HCT116 (cell line): ENCODE measurements around the gene PCYT1A. TPM values are rescaled to one million over a fixed set of nuclear protein-coding genes. Genes with fewer than 3 reads are reported as not detected.
A peak's percentile ranks its signal among the peaks of the same experiment; 100 is the strongest.

Experiments
- ATAC-seq: fragments of 200-7000 bp; cut with Tn5 transposase; 2 replicates; pipeline ENCODE4 v1.9.1; 2020; ENCODE audit warnings: mild to moderate bottlenecking, moderate library complexity
- BruUV-seq: library from RNA; stranded (reverse); fragments of 400-500 nt; replicated peaks from 2 replicates; lab custom pipeline; 2021; lab: Mats Ljungman, UMichigan
- CTCF ChIA-PET: fragments of 300-600 bp; sonication (Branson Sonifier 250); formaldehyde crosslinking; loops from one replicate; lab custom pipeline; 2021; ENCODE audit warnings: antibody characterized with exemption; lab: Charles Lee
- POLR2A ChIA-PET: fragments of 300-600, 350-600 bp; sonication (Branson Sonifier 250); formaldehyde crosslinking; loops from one replicate; lab custom pipeline; 2021; ENCODE audit warnings: antibody characterized with exemption; lab: Charles Lee
- RAD21 ChIA-PET, 2 experiments: fragments of 300-600 bp; sonication (Branson Sonifier 250); formaldehyde crosslinking; loops; one replicate each; lab custom pipeline; 2023; ENCODE audit warnings: low total read pairs in 2 of 2; ENCODE audit not compliant: uncharacterized antibody in 2 of 2, unreplicated experiment in 2 of 2, low non-redundant PET in 1 of 2; lab: Charles Lee
- DNase-seq: peaks from one replicate; pipeline ENCODE4 v3.0.0-alpha.2; 2010; ENCODE audit warnings: low read depth, low spot score
- H2AFZ ChIP-seq: fragments of 200-600 bp; shearing (Covaris generic), sonication (generic); 2 replicates; pipeline ENCODE4 v1.6.1; 2017; ENCODE audit warnings: low read depth, mixed run types, mixed read lengths, antibody characterized with exemption, low read length; ENCODE audit not compliant: poor library complexity, severe bottlenecking
- H3K27ac ChIP-seq: 2 replicates; pipeline ENCODE4 v1.5.1; 2012; ENCODE audit warnings: low read depth, low read length
- H3K27me3 ChIP-seq: fragments of 200-600 bp; sonication (generic); 2 replicates; pipeline ENCODE4 v1.6.1; 2016; ENCODE audit warnings: mixed run types, low read length, mixed read lengths; ENCODE audit not compliant: insufficient read depth
- H3K36me3 ChIP-seq, 2 experiments: fragments of 200-500 bp in 1 of 2; fragments of 200-600 bp in 1 of 2; sonication (Bioruptor generic) in 1 of 2; sonication (generic) in 1 of 2; 2 replicates each; pipeline versions ENCODE4 v1.5.1 to v1.6.1; 2014 to 2016; ENCODE audit warnings: low read length in 2 of 2, inconsistent platforms in 1 of 2, mixed read lengths in 1 of 2, mixed run types in 1 of 2; ENCODE audit not compliant: insufficient read depth in 2 of 2, control insufficient read depth in 1 of 2
- H3K4me1 ChIP-seq, 2 experiments: fragments of 200-600 bp in 1 of 2; sonication (generic) in 1 of 2; 2 replicates each; pipeline versions ENCODE4 v1.5.1 to v1.6.1; 2012 to 2017; ENCODE audit warnings: low read length in 2 of 2, inconsistent platforms in 1 of 2, mild to moderate bottlenecking in 1 of 2, mixed read lengths in 1 of 2, mixed run types in 1 of 2, moderate library complexity in 1 of 2; ENCODE audit not compliant: insufficient read depth in 2 of 2, control insufficient read depth in 1 of 2
- H3K4me2 ChIP-seq: fragments of 200-600 bp; sonication (generic); 2 replicates; pipeline ENCODE4 v1.6.1; 2017; ENCODE audit warnings: mixed run types, low read length, mixed read lengths
- H3K4me3 ChIP-seq, 2 experiments: fragments of 200-600 bp in 1 of 2; sonication (generic) in 1 of 2; replicated peaks in 1 of 2; 2 replicates each; pipeline ENCODE4 v1.5.1; 2011 to 2016; ENCODE audit warnings: low read length in 2 of 2, control low read depth in 1 of 2, low read depth in 1 of 2, mild to moderate bottlenecking in 1 of 2, mixed read lengths in 1 of 2, mixed run types in 1 of 2
- H3K79me2 ChIP-seq: fragments of 200-600 bp; sonication (generic); 2 replicates; pipeline ENCODE4 v1.6.1; 2017; ENCODE audit warnings: mild to moderate bottlenecking, mixed run types, low read length, moderate library complexity, mixed read lengths; ENCODE audit not compliant: insufficient read depth
- H3K9ac ChIP-seq: fragments of 200-600 bp; sonication (generic); 2 replicates; pipeline ENCODE4 v1.6.1; 2016; ENCODE audit warnings: low read length, mixed read lengths
- H3K9me2 ChIP-seq: fragments of 200-600 bp; sonication (generic), shearing (Covaris generic); 2 replicates; pipeline ENCODE4 v1.6.1; 2017; ENCODE audit warnings: mixed run types, mild to moderate bottlenecking, moderate library complexity; ENCODE audit not compliant: insufficient read depth
- H3K9me3 ChIP-seq, 2 experiments: fragments of 200-500 bp in 1 of 2; fragments of 200-600 bp in 1 of 2; sonication (Bioruptor generic) in 1 of 2; sonication (generic) in 1 of 2; 2 replicates each; pipeline ENCODE4 v1.6.1; 2014 to 2017; ENCODE audit warnings: low read length in 2 of 2, mixed read lengths in 2 of 2, inconsistent platforms in 1 of 2, low read depth in 1 of 2, mild to moderate bottlenecking in 1 of 2, mixed run types in 1 of 2, moderate library complexity in 1 of 2; ENCODE audit not compliant: control insufficient read depth in 1 of 2, insufficient read depth in 1 of 2
- H4K20me1 ChIP-seq: fragments of 200-600 bp; sonication (generic), shearing (Covaris generic); 2 replicates; pipeline ENCODE4 v1.6.1; 2017; ENCODE audit warnings: mixed run types, mild to moderate bottlenecking, moderate library complexity; ENCODE audit not compliant: insufficient read depth
- ELF1 ChIP-seq: IDR thresholded peaks from 2 replicates; pipeline ENCODE4 v1.6.1; 2012; ENCODE audit warnings: low read depth, borderline replicate concordance
- EZH2 ChIP-seq: fragments of 200-600 bp; sonication (generic); IDR thresholded peaks from 2 replicates; pipeline ENCODE4 v1.6.1; 2017; ENCODE audit warnings: antibody characterized with exemption, mixed run types
- JUND ChIP-seq: IDR thresholded peaks from 2 replicates; pipeline ENCODE4 v1.6.1; 2012
- POLR2AphosphoS5 ChIP-seq: IDR thresholded peaks from 2 replicates; pipeline ENCODE4 v1.6.1; 2011; ENCODE audit warnings: mild to moderate bottlenecking, low read depth, low read length, moderate library complexity
- SIN3A ChIP-seq: IDR thresholded peaks from 2 replicates; pipeline ENCODE4 v1.6.1; 2012; ENCODE audit warnings: low read depth
- SP1 ChIP-seq: IDR thresholded peaks from 2 replicates; pipeline ENCODE4 v1.6.1; 2012; ENCODE audit warnings: low read depth
- SRF ChIP-seq: IDR thresholded peaks from 2 replicates; pipeline ENCODE4 v1.6.1; 2012; ENCODE audit warnings: low read depth
- YY1 ChIP-seq: IDR thresholded peaks from 2 replicates; pipeline ENCODE4 v1.6.1; 2011; ENCODE audit warnings: low read length, low read depth, moderate library complexity, mild to moderate bottlenecking; ENCODE audit not compliant: insufficient replicate concordance; ENCODE audit errors: extremely low read depth
- ZBTB33 ChIP-seq: IDR thresholded peaks from 2 replicates; pipeline ENCODE4 v1.6.1; 2011; ENCODE audit warnings: mild to moderate bottlenecking, low read length, moderate library complexity; ENCODE audit not compliant: insufficient replicate concordance; ENCODE audit errors: extremely low read depth
- ZFX ChIP-seq: fragments of 450-650 bp; IDR thresholded peaks from 2 replicates; pipeline ENCODE4 v1.6.1; 2017
- intact Hi-C: fragments of 100-400 bp; cut with micrococcal nuclease; formaldehyde crosslinking; loops from 2 replicates; pipeline ENCODE4 v1.10.0; 2022
- total RNA-seq: library from RNA; stranded (reverse); gene quantifications from one replicate; pipeline ENCODE4 v1.2.1, GENCODE V29; 2021; ENCODE audit not compliant: unreplicated experiment
- TF ChIP-seq, protein P1 (sequence below), 3 experiments: fragments of 200-600 bp in 1 of 3; sonication (generic) in 1 of 3; IDR thresholded peaks in 2 of 3; conservative IDR thresholded peaks in 1 of 3; 2 replicates each; pipeline ENCODE4 v1.5.1; 2012 to 2017; ENCODE audit warnings: low read depth in 2 of 3, low read length in 2 of 3, antibody characterized with exemption in 1 of 3, borderline replicate concordance in 1 of 3, control low read depth in 1 of 3, mild to moderate bottlenecking in 1 of 3, mixed read lengths in 1 of 3, mixed run types in 1 of 3, moderate library complexity in 1 of 3; ENCODE audit not compliant: insufficient read depth in 1 of 3
- TF ChIP-seq, protein P2 (sequence below): IDR thresholded peaks from 2 replicates; pipeline ENCODE4 v1.6.1; 2012

PCYT1A gene
- total RNA-seq, 1 experiment from 2014 or later = 32.1 TPM

DNA sequence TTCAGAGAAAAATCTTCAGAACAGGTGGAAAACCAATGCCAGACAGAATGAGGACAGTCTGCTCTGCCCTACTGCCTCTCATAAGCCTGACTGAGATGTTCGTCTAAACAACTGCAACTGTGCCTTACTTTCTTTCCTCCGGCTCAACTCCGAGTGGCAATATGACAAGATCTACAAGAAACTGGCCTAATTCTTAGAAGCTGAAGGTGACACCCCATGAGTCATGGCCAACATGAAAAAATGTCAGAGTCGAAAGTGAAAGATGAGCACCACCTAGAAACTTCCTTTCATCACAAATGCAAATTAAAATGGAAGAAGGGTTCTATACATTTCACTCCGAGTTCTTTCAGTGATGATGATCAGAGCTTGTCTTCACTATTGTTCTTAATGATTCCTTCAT, 12.9 kb downstream of the PCYT1A start:
- Histone ChIP-seq H3K27me3 (no peaks in the 10 kb centered on the region), H3K9me3 (peaks cover 4% of the 10 kb centered on the region in 2 experiments; a peak in 2 of 4 replicates), H2AFZ (no peak overlapping the region), H3K27ac (no peak overlapping the region), H3K4me1 (peaks cover 15 to 44% of the 10 kb centered on the region in 2 experiments), H3K36me3 (peaks cover under 1 to 8% of the 10 kb centered on the region in 2 experiments; a peak in 2 of 4 replicates), H3K4me3 (no peak overlapping the region), H3K79me2 (peaks cover 71% of the 10 kb centered on the region), H3K4me2 (peak overlapping the region; percentile 17), H3K9me2 (no peaks in the 10 kb centered on the region), H3K9ac (no peak overlapping the region), H4K20me1 (0 out of 2 replicates have a peak, but pooled peaks cover 5% of the 10 kb centered on the region)
- TF ChIP-seq POLR2AphosphoS5 = no peak
- TF ChIP-seq, protein P1, sequence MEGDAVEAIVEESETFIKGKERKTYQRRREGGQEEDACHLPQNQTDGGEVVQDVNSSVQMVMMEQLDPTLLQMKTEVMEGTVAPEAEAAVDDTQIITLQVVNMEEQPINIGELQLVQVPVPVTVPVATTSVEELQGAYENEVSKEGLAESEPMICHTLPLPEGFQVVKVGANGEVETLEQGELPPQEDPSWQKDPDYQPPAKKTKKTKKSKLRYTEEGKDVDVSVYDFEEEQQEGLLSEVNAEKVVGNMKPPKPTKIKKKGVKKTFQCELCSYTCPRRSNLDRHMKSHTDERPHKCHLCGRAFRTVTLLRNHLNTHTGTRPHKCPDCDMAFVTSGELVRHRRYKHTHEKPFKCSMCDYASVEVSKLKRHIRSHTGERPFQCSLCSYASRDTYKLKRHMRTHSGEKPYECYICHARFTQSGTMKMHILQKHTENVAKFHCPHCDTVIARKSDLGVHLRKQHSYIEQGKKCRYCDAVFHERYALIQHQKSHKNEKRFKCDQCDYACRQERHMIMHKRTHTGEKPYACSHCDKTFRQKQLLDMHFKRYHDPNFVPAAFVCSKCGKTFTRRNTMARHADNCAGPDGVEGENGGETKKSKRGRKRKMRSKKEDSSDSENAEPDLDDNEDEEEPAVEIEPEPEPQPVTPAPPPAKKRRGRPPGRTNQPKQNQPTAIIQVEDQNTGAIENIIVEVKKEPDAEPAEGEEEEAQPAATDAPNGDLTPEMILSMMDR (IDR thresholded peaks at IDR 0.05 in 2 of 3, conservative IDR thresholded peaks at IDR 0.05 in 1 of 3; ENCODE audit: borderline replicate concordance in 1 of 3, insufficient read depth in 1 of 3, low read depth in 2 of 3, low read length in 2 of 3) = no peak
- 0 out of 2 replicates have a peak, but pooled peaks have one; percentile 6 for TF ChIP-seq SP1
- no peak for TF ChIP-seq ELF1
- TF ChIP-seq YY1 = no peak
- 0 out of 2 replicates have a peak, but pooled peaks have one; percentile 21 for TF ChIP-seq JUND
- no peak for TF ChIP-seq ZFX
- RAD21 ChIA-PET = no interaction called here
- POLR2A ChIA-PET = no interaction called here
- CTCF ChIA-PET = no interaction called here
- intact Hi-C loops = no loop called here
- BruUV-seq = no TSS peak
- DNase-seq = no peak
- no peak for ATAC-seq

GRCh38 chr3:196273655-196274054, 13.9 kb downstream of the PCYT1A start:
- Histone ChIP-seq H3K9ac (no peak overlapping the region), H3K36me3 (peaks cover 6 to 8% of the 10 kb centered on the region in 2 experiments; a peak in 3 of 4 replicates), H4K20me1 (0 out of 2 replicates have a peak, but pooled peaks cover 5% of the 10 kb centered on the region), H3K9me2 (no peaks in the 10 kb centered on the region), H3K27me3 (no peaks in the 10 kb centered on the region), H2AFZ (no peak overlapping the region), H3K79me2 (peaks cover 62% of the 10 kb centered on the region), H3K4me1 (peaks cover 7 to 43% of the 10 kb centered on the region in 2 experiments), H3K27ac (no peak overlapping the region), H3K4me3 (no peak overlapping the region), H3K9me3 (peaks cover 4% of the 10 kb centered on the region in 2 experiments; a peak in 2 of 4 replicates), H3K4me2 (no peak overlapping the region)
- POLR2A ChIA-PET = no interaction called here
- CTCF ChIA-PET = no interaction called here
- RAD21 ChIA-PET = no interaction called here
- ATAC-seq (no peak), DNase-seq (no peak)
- BruUV-seq = no TSS peak
- TF ChIP-seq, protein P2, sequence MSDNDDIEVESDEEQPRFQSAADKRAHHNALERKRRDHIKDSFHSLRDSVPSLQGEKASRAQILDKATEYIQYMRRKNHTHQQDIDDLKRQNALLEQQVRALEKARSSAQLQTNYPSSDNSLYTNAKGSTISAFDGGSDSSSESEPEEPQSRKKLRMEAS = no peak
- TF ChIP-seq SIN3A (no peak), SRF (no peak), ZFX (no peak), ZBTB33 (no peak), EZH2 (no peak), SP1 (no peak)
- intact Hi-C loops = no loop called here
